Liver (tissue), 9 donors: ENCODE measurements around the gene CHRM4. TPM values are rescaled to one million over a fixed set of nuclear protein-coding genes. Genes with fewer than 3 reads are reported as not detected.
A peak's percentile ranks its signal among the peaks of the same experiment; 100 is the strongest.

Experiments
- DNase-seq: peaks from one replicate; pipeline ENCODE4 v3.0.0-alpha.2; 2017; ENCODE audit warnings: low spot score
- H3K27ac ChIP-seq, 2 donors: one replicate each; pipeline ENCODE4 v1.7.0; 2013; ENCODE audit warnings: inconsistent platforms in 2 of 2, low read length in 2 of 2, control low read depth in 1 of 2, low read depth in 1 of 2, mild to moderate bottlenecking in 1 of 2
- H3K27me3 ChIP-seq, 4 donors: one replicate each; pipeline versions ENCODE4 v1.6.1 to v1.7.0; 2013; ENCODE audit warnings: low read length in 3 of 4, inconsistent platforms in 1 of 4, mild to moderate bottlenecking in 1 of 4, moderate library complexity in 1 of 4; ENCODE audit not compliant: control insufficient read depth in 4 of 4, insufficient read depth in 4 of 4
- H3K36me3 ChIP-seq, 4 donors: one replicate each; pipeline versions ENCODE4 v1.6.1 to v1.7.0; 2013; ENCODE audit warnings: low read length in 3 of 4, mild to moderate bottlenecking in 3 of 4, low read depth in 1 of 4, moderate library complexity in 1 of 4; ENCODE audit not compliant: control insufficient read depth in 4 of 4, insufficient read depth in 3 of 4
- H3K4me1 ChIP-seq, 4 donors: one replicate each; pipeline versions ENCODE4 v1.6.1 to v1.7.0; 2013; ENCODE audit warnings: low read length in 3 of 4, mild to moderate bottlenecking in 3 of 4, moderate library complexity in 1 of 4; ENCODE audit not compliant: control insufficient read depth in 4 of 4, insufficient read depth in 4 of 4
- H3K4me3 ChIP-seq, 3 donors: one replicate each; pipeline versions ENCODE4 v1.6.1 to v1.7.0; 2013; ENCODE audit warnings: low read length in 3 of 3, control low read depth in 1 of 3, low read depth in 1 of 3, mild to moderate bottlenecking in 1 of 3
- H3K9ac ChIP-seq, 2 donors: one replicate each; pipeline ENCODE4 v1.7.0; 2013; ENCODE audit warnings: low read length in 2 of 2, mild to moderate bottlenecking in 2 of 2, moderate library complexity in 2 of 2, control low read depth in 1 of 2, low read depth in 1 of 2
- H3K9me3 ChIP-seq, 4 donors: one replicate each; pipeline versions ENCODE4 v1.6.1 to v1.7.0; 2013; ENCODE audit warnings: low read length in 3 of 4; ENCODE audit not compliant: control insufficient read depth in 4 of 4
- ATF3 ChIP-seq: IDR thresholded peaks from 2 replicates; pipeline ENCODE4 v1.6.1; 2016; ENCODE audit warnings: antibody characterized with exemption
- CTCF ChIP-seq: fragments of 150-350 bp; IDR thresholded peaks from 2 replicates; pipeline ENCODE4 v1.5.1; 2017; ENCODE audit warnings: improper control_type of control experiment, low read depth, low read length; ENCODE audit not compliant: missing input control
- FOXA2 ChIP-seq: IDR thresholded peaks from 2 replicates; pipeline ENCODE4 v1.6.1; 2016; ENCODE audit warnings: antibody characterized with exemption
- HNF4A ChIP-seq, 2 donors: conservative IDR thresholded peaks; 2 replicates each; pipeline ENCODE4 v1.6.1; 2016; ENCODE audit warnings: antibody characterized with exemption in 2 of 2, mild to moderate bottlenecking in 2 of 2
- JUND ChIP-seq, 2 donors: IDR thresholded peaks; 2 replicates each; pipeline ENCODE4 v1.6.1; 2016; ENCODE audit warnings: antibody characterized with exemption in 2 of 2
- MAX ChIP-seq: IDR thresholded peaks from 2 replicates; pipeline ENCODE4 v1.6.1; 2016; ENCODE audit warnings: antibody characterized with exemption
- NR2F2 ChIP-seq: IDR thresholded peaks from 2 replicates; pipeline ENCODE4 v1.6.1; 2016; ENCODE audit warnings: antibody characterized with exemption
- RAD21 ChIP-seq, 2 donors: IDR thresholded peaks; 2 replicates each; pipeline ENCODE4 v1.6.1; 2016; ENCODE audit warnings: antibody characterized with exemption in 2 of 2, mild to moderate bottlenecking in 2 of 2
- RXRA ChIP-seq, 2 donors: IDR thresholded peaks; 2 replicates each; pipeline ENCODE4 v1.6.1; 2017 to 2018; ENCODE audit warnings: antibody characterized with exemption in 2 of 2, mild to moderate bottlenecking in 1 of 2
- SP1 ChIP-seq: IDR thresholded peaks from 2 replicates; pipeline ENCODE4 v1.6.1; 2018; ENCODE audit warnings: antibody characterized with exemption, mild to moderate bottlenecking
- TAF1 ChIP-seq: conservative IDR thresholded peaks from 2 replicates; pipeline ENCODE4 v1.6.1; 2016; ENCODE audit warnings: antibody characterized with exemption, mild to moderate bottlenecking
- YY1 ChIP-seq: IDR thresholded peaks from 2 replicates; pipeline ENCODE4 v1.6.1; 2016; ENCODE audit warnings: antibody characterized with exemption, mild to moderate bottlenecking
- WGBS: extraction: QIAGEN DNeasy Blood & Tissue Kit; methylation state at CpG from one replicate; pipeline ENCODE4 v1.1.7; 2013; 5-methylcytosine and 5-hydroxymethylcytosine counted together
- polyA plus RNA-seq, 2 donors: library from polyadenylated mRNA; stranded (reverse) in 1 of 2; unstranded in 1 of 2; fragments of 200-250 nt in 1 of 2; fragments of >200 nt in 1 of 2; fragmentation: Nextera tagmentation in 1 of 2; extraction: Ambion mirVana in 1 of 2; gene quantifications; one replicate each; pipeline versions ENCODE4 v1.2.1 to v1.2.3, GENCODE V29; 2013 to 2015
- total RNA-seq, 2 donors: library from RNA; depleted of rRNA; stranded (reverse); fragments of >200 nt; gene quantifications; one replicate each; pipeline ENCODE4 v1.2.3, GENCODE V29; 2014
- donor health status: healthy.
- donor health status: healthy.
- donor health status: healthy.
- donor health status: healthy.
- donor health status: healthy.

Gene CHRM4
- total and polyA plus RNA-seq, 4 donors = 0.08 to 0.09 TPM; not detected in 2

GRCh38 chr11:46339816-46340215 is 51.8 kb downstream of the CHRM4 start:
- no peaks in the 10 kb centered on the region for H3K9me3 ChIP-seq
- no peaks in the 10 kb centered on the region for H3K36me3 ChIP-seq
- WGBS = 88% methylated on average over 2 of the region's 2 CpGs
- TF ChIP-seq TAF1 (no peak), RAD21 (IDR thresholded peaks at IDR 0.05) (no peak), MAX (no peak), RXRA (IDR thresholded peaks at IDR 0.05) (no peak), FOXA2 (no peak), HNF4A (conservative IDR thresholded peaks at IDR 0.05) (no peak)
- H3K4me3 ChIP-seq = no peak overlapping the region
- H3K27ac ChIP-seq = no peak overlapping the region
- H3K9ac ChIP-seq = no peak overlapping the region
- DNase-seq = no peak
- no peaks in the 10 kb centered on the region for H3K27me3 ChIP-seq
- peaks cover 0 to 8% (median 0%) of the 10 kb centered on the region in 4 donors for H3K4me1 ChIP-seq

- Histone ChIP-seq H3K4me1 (peaks cover 0 to 8% (median 0%) of the 10 kb centered on the region in 4 donors), H3K9me3 (no peaks in the 10 kb centered on the region), H3K36me3 (no peaks in the 10 kb centered on the region), H3K9ac (no peak overlapping the region), H3K27me3 (peaks cover 0 to 6% (median 0%) of the 10 kb centered on the region in 4 donors), H3K4me3 (no peak overlapping the region), H3K27ac (no peak overlapping the region)
- TF ChIP-seq NR2F2 (peak; percentile 82), JUND (IDR thresholded peaks at IDR 0.05) (no peak), SP1 (peak; percentile 29)
- WGBS = 34% methylated on average over 16 of the region's 16 CpGs
- no peak for DNase-seq
These were observed 52.4 kb downstream of the CHRM4 start for GRCh38 chr11:46338988-46339666.

GRCh38 chr11:46338636-46338987 is 53.0 kb downstream of the CHRM4 start:
- H3K4me3 ChIP-seq = no peak overlapping the region
- TF ChIP-seq RAD21 (IDR thresholded peaks at IDR 0.05) (no peak), FOXA2 (no peak), HNF4A (conservative IDR thresholded peaks at IDR 0.05) (no peak), YY1 (no peak), ATF3 (no peak), RXRA (IDR thresholded peaks at IDR 0.05) (no peak), CTCF (no peak)
- peaks cover 0 to 10% (median under 1%) of the 10 kb centered on the region in 4 donors for H3K27me3 ChIP-seq
- H3K9me3 ChIP-seq = no peaks in the 10 kb centered on the region
- WGBS = 28% methylated on average over 9 of the region's 9 CpGs
- no peak for DNase-seq
- H3K4me1 ChIP-seq = peaks cover 0 to 8% (median under 1%) of the 10 kb centered on the region in 4 donors
- no peak overlapping the region for H3K9ac ChIP-seq
- H3K27ac ChIP-seq = no peak overlapping the region
- no peaks in the 10 kb centered on the region for H3K36me3 ChIP-seq
